GM23338 (cell line): ENCODE results near the gene PNPLA7. TPM values are rescaled to one million over a fixed set of nuclear protein-coding genes. Genes with fewer than 3 reads are reported as not detected.
"Not testable (repeated sequence)": the region's sequence is repeated elsewhere in the genome, so short reads cannot be mapped to it uniquely, and the experiment has no call there.

Experiments used
- ATAC-seq: fragments of 200-7000 bp; cut with Tn5 transposase; 3 replicates; pipeline ENCODE4 v1.9.1; 2020
- DNase-seq: peaks from one replicate; pipeline ENCODE4 v3.0.0-alpha.2; 2015; ENCODE audit warnings: low spot score
- H2AFZ ChIP-seq: fragments of 200-600 bp; sonication (generic); 2 replicates; pipeline ENCODE4 v1.8.0; 2016; ENCODE audit warnings: antibody characterized with exemption, mild to moderate bottlenecking, moderate library complexity
- H3F3A ChIP-seq: fragments of 200-600 bp; sonication (generic); replicated peaks from 2 replicates; pipeline ENCODE4 v1.8.0; 2017; ENCODE audit warnings: antibody characterized with exemption, mixed run types, low read depth
- H3K27ac ChIP-seq: fragments of 200-600 bp; sonication (generic); 2 replicates; pipeline ENCODE4 v1.6.1; 2016; ENCODE audit warnings: low read depth
- H3K27me3 ChIP-seq: fragments of 200-600 bp; sonication (generic); 2 replicates; pipeline ENCODE4 v1.8.0; 2016; ENCODE audit warnings: mild to moderate bottlenecking, mixed run types, moderate library complexity; ENCODE audit not compliant: insufficient read depth
- H3K36me3 ChIP-seq: fragments of 200-600 bp; sonication (generic); 2 replicates; pipeline ENCODE4 v1.8.0; 2016; ENCODE audit warnings: mild to moderate bottlenecking; ENCODE audit not compliant: insufficient read depth
- H3K4me1 ChIP-seq: fragments of 200-600 bp; sonication (generic); 2 replicates; pipeline ENCODE4 v1.8.0; 2016; ENCODE audit warnings: mild to moderate bottlenecking, moderate library complexity; ENCODE audit not compliant: insufficient read depth
- H3K4me2 ChIP-seq: fragments of 200-600 bp; sonication (generic); 2 replicates; pipeline ENCODE4 v1.7.1; 2017; ENCODE audit warnings: mixed run types
- H3K4me3 ChIP-seq: fragments of 200-600 bp; sonication (generic); 2 replicates; pipeline ENCODE4 v1.6.1; 2016; ENCODE audit warnings: mixed run types
- H3K79me2 ChIP-seq: fragments of 200-600 bp; sonication (generic); replicated peaks from 2 replicates; pipeline ENCODE4 v1.8.0; 2017; ENCODE audit warnings: mild to moderate bottlenecking; ENCODE audit not compliant: insufficient read depth
- H3K9me2 ChIP-seq: fragments of 200-600 bp; sonication (generic); 2 replicates; pipeline ENCODE4 v1.8.0; 2017; ENCODE audit not compliant: insufficient read depth
- H4K20me1 ChIP-seq: fragments of 200-600 bp; sonication (generic); replicated peaks from 2 replicates; pipeline ENCODE4 v1.8.0; 2017; ENCODE audit warnings: mild to moderate bottlenecking; ENCODE audit not compliant: insufficient read depth
- H3K27ac Mint-ChIP-seq: 2 replicates; pipeline ENCODE4 v1.8.0; 2020; ENCODE audit warnings: inconsistent platforms, mild to moderate bottlenecking, moderate library complexity, mixed read lengths
- H3K27me3 Mint-ChIP-seq: 3 replicates; pipeline ENCODE4 v1.8.0; 2022; ENCODE audit warnings: low read depth, mild to moderate bottlenecking, moderate library complexity, mixed read lengths, inconsistent platforms; ENCODE audit not compliant: insufficient read depth, poor library complexity
- H3K36me3 Mint-ChIP-seq: 3 replicates; pipeline ENCODE4 v1.8.0; 2021; ENCODE audit warnings: low read depth, mild to moderate bottlenecking, inconsistent platforms, moderate library complexity, mixed read lengths
- H3K4me1 Mint-ChIP-seq: 3 replicates; pipeline ENCODE4 v1.8.0; 2020; ENCODE audit warnings: mild to moderate bottlenecking, inconsistent platforms, mixed read lengths
- H3K4me3 Mint-ChIP-seq: 3 replicates; pipeline ENCODE4 v1.8.0; 2021; ENCODE audit warnings: moderate library complexity, mild to moderate bottlenecking, inconsistent platforms, mixed read lengths
- H3K9me3 Mint-ChIP-seq: 3 replicates; pipeline ENCODE4 v1.8.0; 2020; ENCODE audit warnings: moderate library complexity, mild to moderate bottlenecking, inconsistent platforms, mixed read lengths
- CREB1 ChIP-seq: fragments of 250-450 bp; sonication (Bioruptor Pico); IDR thresholded peaks from 2 replicates; pipeline ENCODE4 v1.5.0; 2020; ENCODE audit warnings: low read depth, mild to moderate bottlenecking, moderate library complexity
- CTCF ChIP-seq, 2 experiments: fragments of 200-600 bp in 1 of 2; sonication (generic) in 1 of 2; conservative IDR thresholded peaks; 2 replicates each; pipeline versions ENCODE4 v1.5.1 to v1.6.1; 2016 to 2017; ENCODE audit warnings: antibody characterized with exemption in 2 of 2, low read depth in 2 of 2, mild to moderate bottlenecking in 2 of 2, moderate library complexity in 1 of 2
- ETS1 ChIP-seq: IDR thresholded peaks from 2 replicates; pipeline ENCODE4 v1.6.1; 2016; ENCODE audit warnings: antibody characterized with exemption
- EZH2 ChIP-seq: fragments of 200-600 bp; sonication (generic); IDR thresholded peaks from one replicate; pipeline ENCODE4 v1.8.0; 2017; ENCODE audit warnings: antibody characterized with exemption, mild to moderate bottlenecking, low read depth; ENCODE audit not compliant: unreplicated experiment
- EZH2phosphoT487 ChIP-seq: fragments of 200-600 bp; sonication (generic); IDR thresholded peaks from one replicate; pipeline ENCODE4 v1.8.1; 2018; ENCODE audit warnings: antibody characterized with exemption; ENCODE audit not compliant: unreplicated experiment
- JUNB ChIP-seq: IDR thresholded peaks from one replicate; pipeline ENCODE4 v1.6.1; 2016; ENCODE audit warnings: antibody characterized with exemption; ENCODE audit not compliant: unreplicated experiment
- NANOG ChIP-seq: IDR thresholded peaks from 2 replicates; pipeline ENCODE4 v1.6.1; 2016; ENCODE audit warnings: antibody characterized with exemption, borderline replicate concordance
- POLR2AphosphoS5 ChIP-seq: IDR thresholded peaks from 2 replicates; pipeline ENCODE4 v1.6.1; 2016; ENCODE audit warnings: antibody characterized with exemption, low read depth
- REST ChIP-seq: IDR thresholded peaks from one replicate; pipeline ENCODE4 v1.6.1; 2018; ENCODE audit warnings: antibody characterized with exemption; ENCODE audit not compliant: unreplicated experiment
- STAT1 ChIP-seq: IDR thresholded peaks from one replicate; pipeline ENCODE4 v1.6.1; 2016; ENCODE audit warnings: antibody characterized with exemption; ENCODE audit not compliant: unreplicated experiment
- ZNF114 ChIP-seq: fragments of 250-450 bp; sonication (Bioruptor Pico); IDR thresholded peaks from 2 replicates; pipeline ENCODE4 v1.5.0; 2020; ENCODE audit warnings: mild to moderate bottlenecking, moderate library complexity
- ZNF331 ChIP-seq: fragments of 250-450 bp; sonication (Bioruptor Pico); IDR thresholded peaks from 2 replicates; pipeline ENCODE4 v1.5.0; 2020; ENCODE audit warnings: low read depth, mild to moderate bottlenecking, moderate library complexity
- polyA plus RNA-seq: library from polyadenylated mRNA; unstranded; fragments of >200 nt; fragmentation: Nextera tagmentation; extraction: Ambion mirVana; gene quantifications from 2 replicates; pipeline ENCODE4 v1.2.1, GENCODE V29; 2016
- total RNA-seq: library from RNA; depleted of rRNA; stranded (reverse); fragments of >200 nt; shearing (Covaris generic); gene quantifications from 2 replicates; pipeline ENCODE4 v1.2.3, GENCODE V29; 2014

PNPLA7 gene
- total and polyA plus RNA-seq, 2 experiments from 2014 or later: 0.45 to 0.80 TPM

GRCh38 chr9:137551264-137552021 is 1.2 kb upstream of the PNPLA7 start, which contains the start of gene MRPL41 (continued):
- TF ChIP-seq ETS1 (0 out of 2 replicates have a peak, but pooled peaks have one; percentile 12), ZNF331 (no peak), POLR2AphosphoS5 (peak; percentile 82), JUNB (no peak), EZH2phosphoT487 (no peak), REST (no peak), CREB1 (peak; percentile 21)

- not testable (repeated sequence) for H3K27ac Mint-ChIP-seq, H4K20me1 ChIP-seq, H3K4me1 ChIP-seq, H3K79me2 ChIP-seq, H3K27me3 ChIP-seq, DNase-seq, H3K4me1 Mint-ChIP-seq, H3K27me3 Mint-ChIP-seq, H3K27ac ChIP-seq, ATAC-seq, H3K9me2 ChIP-seq, H2AFZ ChIP-seq, H3K36me3 ChIP-seq
- Histone ChIP-seq H3K4me2 (peak overlapping the region; percentile 80), H3K4me3 (peak overlapping the region; percentile 68), H3F3A (peaks cover 19% of the 10 kb centered on the region)
- Mint-ChIP-seq H3K36me3 (peaks cover 40% of the 10 kb centered on the region), H3K9me3 (peaks cover 15% of the 10 kb centered on the region), H3K4me3 (peak overlapping the region; percentile 60; the same call in 2 of the 3 replicates)
Observed at GRCh38 chr9:137550958-137551263, 709 bp upstream of the PNPLA7 start.

GRCh38 chr9:137547687-137548543 is 2.3 kb downstream of the PNPLA7 start:
- DNase-seq: no peak
- Histone ChIP-seq H3K79me2 (no peaks in the 10 kb centered on the region), H2AFZ (no peak overlapping the region), H3K27me3 (no peaks in the 10 kb centered on the region), H3K9me2 (no peaks in the 10 kb centered on the region), H3K36me3 (no peaks in the 10 kb centered on the region), H3K4me3 (no peak overlapping the region), H3K4me1 (peaks cover 3% of the 10 kb centered on the region; the same call in 1 of the 2 replicates), H3F3A (peaks cover 8% of the 10 kb centered on the region), H3K4me2 (no peak overlapping the region), H3K27ac (no peak overlapping the region), H4K20me1 (no peaks in the 10 kb centered on the region)
- Mint-ChIP-seq H3K4me3 (no peak overlapping the region), H3K27me3 (peaks cover 10% of the 10 kb centered on the region), H3K4me1 (peaks cover 6% of the 10 kb centered on the region), H3K36me3 (peaks cover 21% of the 10 kb centered on the region), H3K27ac (no peak overlapping the region), H3K9me3 (peaks cover 19% of the 10 kb centered on the region)
- no peak for ATAC-seq
- TF ChIP-seq NANOG: no peak
- no peak for TF ChIP-seq STAT1
- TF ChIP-seq ETS1: no peak
- TF ChIP-seq JUNB: no peak
- TF ChIP-seq ZNF331: no peak
- no peak for TF ChIP-seq CTCF (conservative IDR thresholded peaks at IDR 0.05; ENCODE audit: low read depth in 2 of 2)
- TF ChIP-seq EZH2: no peak
- no peak for TF ChIP-seq ZNF114 (CRISPR knock-in tag)
- no peak for TF ChIP-seq POLR2AphosphoS5
- TF ChIP-seq EZH2phosphoT487: no peak
